ENCODE results near the gene CHMP1B. TPM values are rescaled to one million over a fixed set of nuclear protein-coding genes. Genes with fewer than 3 reads are reported as not detected.

The CHMP1B gene
- total RNA-seq, 1 experiment from 2014 or later: 38.7 TPM

- no CpG with 5 or more reads among the region's 15 CpGs for WGBS (ENCODE audit: extremely low coverage, insufficient read length, low lambda C conversion rate)
- Histone ChIP-seq H2AFZ (ENCODE audit: low read length) (no peak overlapping the region), H3K9ac (ENCODE audit: extremely low read depth, insufficient read length, low read length) (no peak overlapping the region), H2BK120ac (ENCODE audit: low read depth, low read length, poor library complexity, severe bottlenecking) (no peak overlapping the region), H3K14ac (ENCODE audit: insufficient read depth, low read length) (no peak overlapping the region), H3K4ac (ENCODE audit: low read depth, low read length) (no peak overlapping the region), H2BK12ac (ENCODE audit: insufficient read length, low read depth, low read length) (no peak overlapping the region), H4K8ac (replicated peaks; ENCODE audit: insufficient read length, low read depth, low read length) (no peak overlapping the region), H3T11ph (ENCODE audit: low read length) (no peak overlapping the region), H2AK5ac (ENCODE audit: insufficient read length, low read length) (no peak overlapping the region), H3K27ac (ENCODE audit: insufficient read length, low read depth, low read length) (no peak overlapping the region), H2BK20ac (ENCODE audit: low read depth, low read length, poor library complexity, severe bottlenecking) (no peak overlapping the region), H3K4me2 (ENCODE audit: insufficient read depth, insufficient read length, low read length) (no peak overlapping the region), H4K20me1 (ENCODE audit: control insufficient read depth, insufficient read depth, insufficient read length) (no peaks in the 10 kb centered on the region), H3K9me3 (ENCODE audit: control insufficient read depth, low read depth, low read length) (no peaks in the 10 kb centered on the region), H3K27me3 (ENCODE audit: insufficient read depth, low read length) (no peaks in the 10 kb centered on the region), H3K18ac (ENCODE audit: insufficient read length, low read depth, low read length) (no peak overlapping the region), H4K91ac (ENCODE audit: insufficient read length, low read depth, low read length) (no peak overlapping the region), H3K79me1 (ENCODE audit: insufficient read depth, low read depth, low read length, poor library complexity, severe bottlenecking) (no peaks in the 10 kb centered on the region), H3K56ac (ENCODE audit: insufficient read length, low read depth, low read length) (no peak overlapping the region), H3K23me2 (ENCODE audit: insufficient read length, low read depth, low read length, poor library complexity, severe bottlenecking) (no peaks in the 10 kb centered on the region), H4K5ac (ENCODE audit: insufficient read length, low read depth, low read length) (no peak overlapping the region), H2BK5ac (ENCODE audit: insufficient read length, low read length) (no peak overlapping the region), H2BK15ac (ENCODE audit: low read depth, low read length) (no peak overlapping the region), H3K4me1 (ENCODE audit: insufficient read depth, low read length) (peaks cover 2% of the 10 kb centered on the region; the same call in 1 of the 2 replicates), H3K79me2 (ENCODE audit: insufficient read depth, low read length) (no peaks in the 10 kb centered on the region), H3K23ac (ENCODE audit: insufficient read length, low read depth, low read length) (no peak overlapping the region)
- peaks cover 9 to 11% of the 10 kb centered on the region in 2 experiments for H3K4me1 Mint-ChIP-seq
- H3K9me3 Mint-ChIP-seq: peaks cover 3% of the 10 kb centered on the region in 2 experiments; a peak in 3 of 5 replicates
- DNase-seq: no peak
- TF ChIP-seq CTCF (conservative IDR thresholded peaks at IDR 0.05): no peak
- no peaks in the 10 kb centered on the region for H3K27me3 Mint-ChIP-seq (ENCODE audit: low read depth)
- H3K27ac Mint-ChIP-seq: no peak overlapping the region
- H3K4me3 Mint-ChIP-seq: no peak overlapping the region
- peaks cover 24 to 56% (median 36%) of the 10 kb centered on the region in 3 experiments for H3K36me3 Mint-ChIP-seq (ENCODE audit: insufficient read depth in 1 of 3, low read depth in 3 of 3)
Observed at GRCh38 chr18:11873670-11874340, 22.6 kb downstream of the CHMP1B start.
